ENCODE measurements around the gene RNF225. TPM values are rescaled to one million over a fixed set of nuclear protein-coding genes. Genes with fewer than 3 reads are reported as not detected.

Gene RNF225
- total RNA-seq, 2 experiments from 2014 or later = 1.7 to 2.1 TPM

DNA sequence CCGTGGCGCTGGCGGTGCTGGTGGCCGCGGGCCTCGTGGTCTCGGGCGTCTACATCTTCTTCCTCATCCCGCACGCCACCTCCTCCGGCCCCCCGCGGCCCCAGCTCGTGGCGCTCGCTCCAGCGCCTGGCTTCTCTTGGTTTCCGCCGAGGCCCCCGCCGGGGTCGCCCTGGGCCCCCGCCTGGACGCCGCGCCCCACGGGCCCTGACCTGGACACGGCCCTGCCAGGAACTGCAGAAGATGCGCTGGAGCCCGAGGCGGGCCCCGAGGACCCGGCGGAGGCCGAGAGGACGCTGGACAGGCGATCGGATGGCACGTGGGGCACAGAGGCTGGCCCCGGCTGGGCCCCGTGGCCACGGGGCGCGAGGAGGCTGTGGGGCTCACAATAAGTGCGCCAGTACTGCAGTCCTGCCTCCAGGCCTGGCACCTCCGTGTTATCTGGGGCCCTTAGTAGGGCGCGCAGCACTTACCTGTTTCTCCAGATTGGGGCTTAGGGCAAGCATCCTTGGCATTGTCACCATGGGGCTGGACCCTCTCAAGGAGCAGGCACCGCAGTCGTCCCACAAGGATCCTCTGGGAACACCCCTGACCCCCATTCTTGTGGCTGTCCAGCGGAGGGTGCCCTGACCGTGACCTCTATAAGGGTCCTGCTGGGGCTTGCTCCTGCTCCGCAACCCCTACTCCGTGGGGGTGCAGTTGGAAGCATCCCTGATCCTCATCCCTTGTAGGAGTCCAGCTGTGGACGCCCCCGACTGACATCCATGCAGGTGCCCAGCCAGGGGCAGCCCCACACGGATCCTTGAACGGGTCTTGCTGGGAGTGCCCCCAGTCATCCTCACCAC lies 1.5 kb downstream of the RNF225 start:
- DNase-seq (ENCODE audit: low spot score) = no peak
- no peak overlapping the region for H2AFZ ChIP-seq (ENCODE audit: low read length)
- H3K4me2 ChIP-seq (ENCODE audit: low read length) = no peak overlapping the region
- 0 out of 2 replicates have a peak, but pooled peaks cover 1% of the 10 kb centered on the region for H3K79me2 ChIP-seq (ENCODE audit: insufficient read depth, low read depth, low read length)
- peaks cover 6% of the 10 kb centered on the region for H3K4me1 ChIP-seq (ENCODE audit: insufficient read depth, low read length, poor library complexity, severe bottlenecking)
- no peak overlapping the region for H3K27ac ChIP-seq (ENCODE audit: low read depth, low read length, poor library complexity, severe bottlenecking)
- POLR2A ChIA-PET = no interaction called here
- CTCF ChIA-PET (ENCODE audit: unreplicated experiment) = no interaction called here
- intact Hi-C loops (cut with micrococcal nuclease; ENCODE audit: unreplicated experiment) = no loop called here
- BruUV-seq (replicated peaks) = no TSS peak
- no peaks in the 10 kb centered on the region for H3K9me3 ChIP-seq (ENCODE audit: low read length)
- peaks cover 3% of the 10 kb centered on the region; the same call in 1 of the 2 replicates for H4K20me1 ChIP-seq (ENCODE audit: insufficient read depth, low read length)
- no peaks in the 10 kb centered on the region for H3K9me2 ChIP-seq (ENCODE audit: insufficient read depth, low read length)
- no peak overlapping the region for H3K4me3 ChIP-seq (ENCODE audit: low read depth, low read length, poor library complexity, severe bottlenecking)
- peaks cover 52% of the 10 kb centered on the region for H3K36me3 ChIP-seq (ENCODE audit: insufficient read depth, low read length)
- TF ChIP-seq, protein P1, sequence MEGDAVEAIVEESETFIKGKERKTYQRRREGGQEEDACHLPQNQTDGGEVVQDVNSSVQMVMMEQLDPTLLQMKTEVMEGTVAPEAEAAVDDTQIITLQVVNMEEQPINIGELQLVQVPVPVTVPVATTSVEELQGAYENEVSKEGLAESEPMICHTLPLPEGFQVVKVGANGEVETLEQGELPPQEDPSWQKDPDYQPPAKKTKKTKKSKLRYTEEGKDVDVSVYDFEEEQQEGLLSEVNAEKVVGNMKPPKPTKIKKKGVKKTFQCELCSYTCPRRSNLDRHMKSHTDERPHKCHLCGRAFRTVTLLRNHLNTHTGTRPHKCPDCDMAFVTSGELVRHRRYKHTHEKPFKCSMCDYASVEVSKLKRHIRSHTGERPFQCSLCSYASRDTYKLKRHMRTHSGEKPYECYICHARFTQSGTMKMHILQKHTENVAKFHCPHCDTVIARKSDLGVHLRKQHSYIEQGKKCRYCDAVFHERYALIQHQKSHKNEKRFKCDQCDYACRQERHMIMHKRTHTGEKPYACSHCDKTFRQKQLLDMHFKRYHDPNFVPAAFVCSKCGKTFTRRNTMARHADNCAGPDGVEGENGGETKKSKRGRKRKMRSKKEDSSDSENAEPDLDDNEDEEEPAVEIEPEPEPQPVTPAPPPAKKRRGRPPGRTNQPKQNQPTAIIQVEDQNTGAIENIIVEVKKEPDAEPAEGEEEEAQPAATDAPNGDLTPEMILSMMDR (conservative IDR thresholded peaks at IDR 0.05; ENCODE audit: low read length) = no peak

DNA sequence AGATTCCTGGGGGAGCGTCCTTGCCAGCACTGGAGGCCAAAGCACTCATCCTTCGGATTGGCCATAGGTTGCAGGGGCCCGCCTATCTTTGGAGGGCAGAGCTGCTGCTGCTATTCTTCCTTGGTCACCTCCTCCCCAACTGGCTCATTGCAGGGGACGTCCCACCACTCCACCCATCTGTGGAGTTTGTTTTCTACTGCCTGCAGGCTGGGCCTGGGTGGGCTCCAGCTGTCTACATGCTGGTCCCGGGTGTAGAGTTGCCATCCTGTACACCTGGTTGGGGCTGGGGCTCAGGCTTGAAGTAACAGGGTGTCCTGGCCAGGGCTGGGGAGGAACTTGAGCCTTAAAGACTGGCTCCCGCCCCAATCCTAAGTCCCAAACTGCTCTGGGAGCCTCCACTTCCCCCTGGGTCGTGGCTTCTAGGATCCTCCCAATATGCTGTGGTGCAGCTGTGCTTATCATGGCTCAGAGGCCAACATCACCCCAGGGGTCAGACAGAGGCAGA lies 2.1 kb downstream of the RNF225 start:
- BruUV-seq (replicated peaks) = no TSS peak
- intact Hi-C loops (cut with micrococcal nuclease; ENCODE audit: unreplicated experiment) = no loop called here

DNA sequence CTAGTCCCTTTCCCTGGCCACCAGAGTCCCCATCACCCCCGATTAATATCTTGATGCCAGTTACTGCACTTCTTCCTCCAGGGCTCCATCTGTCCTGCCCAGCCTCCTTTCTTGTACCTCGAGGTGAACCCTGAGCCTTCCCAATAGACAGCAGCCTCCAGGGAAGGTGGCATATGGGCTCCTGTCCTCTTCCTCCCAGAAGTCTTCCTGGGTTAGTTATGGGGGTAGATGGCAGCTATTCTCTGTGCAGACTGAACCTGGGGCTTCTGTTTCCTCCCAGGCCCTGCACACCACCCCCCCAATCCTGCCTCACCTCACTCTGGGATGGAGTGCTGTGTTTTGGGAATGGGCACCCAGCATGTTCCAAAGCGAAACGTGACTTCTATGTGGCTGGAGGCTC lies 2.6 kb downstream of the RNF225 start:
- no TSS peak for BruUV-seq (replicated peaks)
- ChIA-PET POLR2A (no interaction called here), CTCF (ENCODE audit: unreplicated experiment) (no interaction called here)
- no peak overlapping the region for H2AFZ ChIP-seq (ENCODE audit: low read length)
- DNase-seq (ENCODE audit: low spot score) = no peak
- no peaks in the 10 kb centered on the region for H3K9me3 ChIP-seq (ENCODE audit: low read length)
- H3K4me2 ChIP-seq (ENCODE audit: low read length) = no peak overlapping the region
- peaks cover 40% of the 10 kb centered on the region for H3K36me3 ChIP-seq (ENCODE audit: insufficient read depth, low read length)
- no peak for TF ChIP-seq EZH2phosphoT487 (IDR thresholded peaks at IDR 0.05; ENCODE audit: borderline replicate concordance, low read depth, low read length)
- TF ChIP-seq, protein P1 (conservative IDR thresholded peaks at IDR 0.05; ENCODE audit: low read length) = no peak
- H3K4me3 ChIP-seq (ENCODE audit: low read depth, low read length, poor library complexity, severe bottlenecking) = no peak overlapping the region
- no peaks in the 10 kb centered on the region for H3K9me2 ChIP-seq (ENCODE audit: insufficient read depth, low read length)
- H3K27ac ChIP-seq (ENCODE audit: low read depth, low read length, poor library complexity, severe bottlenecking) = no peak overlapping the region
- intact Hi-C loops (cut with micrococcal nuclease; ENCODE audit: unreplicated experiment) = no loop called here
- peaks cover 12% of the 10 kb centered on the region for H3K4me1 ChIP-seq (ENCODE audit: insufficient read depth, low read length, poor library complexity, severe bottlenecking)
- no peaks in the 10 kb centered on the region for H3K79me2 ChIP-seq (ENCODE audit: insufficient read depth, low read depth, low read length)
- H4K20me1 ChIP-seq (ENCODE audit: insufficient read depth, low read length) = peaks cover 3% of the 10 kb centered on the region; the same call in 1 of the 2 replicates

More for the DNA sequence above, 2.1 kb downstream of the RNF225 start:
- POLR2A ChIA-PET = no interaction called here
- H3K4me3 ChIP-seq (ENCODE audit: low read depth, low read length, poor library complexity, severe bottlenecking) = no peak overlapping the region
- H3K9me2 ChIP-seq (ENCODE audit: insufficient read depth, low read length) = no peaks in the 10 kb centered on the region
- CTCF ChIA-PET (ENCODE audit: unreplicated experiment) = no interaction called here
- H2AFZ ChIP-seq (ENCODE audit: low read length) = no peak overlapping the region
- no peaks in the 10 kb centered on the region for H3K79me2 ChIP-seq (ENCODE audit: insufficient read depth, low read depth, low read length)
- no peak overlapping the region for H3K27ac ChIP-seq (ENCODE audit: low read depth, low read length, poor library complexity, severe bottlenecking)
- peaks cover 12% of the 10 kb centered on the region for H3K4me1 ChIP-seq (ENCODE audit: insufficient read depth, low read length, poor library complexity, severe bottlenecking)
- no peak for TF ChIP-seq EZH2phosphoT487 (IDR thresholded peaks at IDR 0.05; ENCODE audit: borderline replicate concordance, low read depth, low read length)
- TF ChIP-seq, protein P1 (conservative IDR thresholded peaks at IDR 0.05; ENCODE audit: low read length) = no peak
- peaks cover 45% of the 10 kb centered on the region for H3K36me3 ChIP-seq (ENCODE audit: insufficient read depth, low read length)
- DNase-seq (ENCODE audit: low spot score) = no peak
- peaks cover 3% of the 10 kb centered on the region; the same call in 1 of the 2 replicates for H4K20me1 ChIP-seq (ENCODE audit: insufficient read depth, low read length)
- no peak overlapping the region for H3K4me2 ChIP-seq (ENCODE audit: low read length)
- no peaks in the 10 kb centered on the region for H3K9me3 ChIP-seq (ENCODE audit: low read length)

Data from OCI-LY7 (cell line).